ENCODE data around the gene CCDC127.
"Not testable (repeated sequence)": the region's sequence is repeated elsewhere in the genome, so short reads cannot be mapped to it uniquely, and the experiment has no call there.

Gene CCDC127

DNA sequence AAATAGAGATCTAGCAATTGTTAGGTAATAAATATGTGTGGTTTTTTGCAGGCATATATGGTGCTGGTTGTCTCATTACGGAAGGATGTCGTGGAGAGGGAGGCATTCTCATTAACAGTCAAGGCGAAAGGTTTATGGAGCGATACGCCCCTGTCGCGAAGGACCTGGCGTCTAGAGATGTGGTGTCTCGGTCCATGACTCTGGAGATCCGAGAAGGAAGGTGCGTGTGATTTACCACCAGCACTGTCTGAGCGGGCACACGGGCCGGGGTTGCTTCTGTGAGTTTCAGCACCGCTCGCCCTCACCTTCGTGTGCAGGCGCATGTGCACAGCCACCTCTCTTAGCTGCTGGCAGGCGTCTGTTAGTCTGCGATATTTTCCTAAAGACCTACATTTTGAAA is 15.5 kb upstream of the CCDC127 start:
- DNase-seq (ENCODE audit: low read depth in 2 of 2) = not testable (repeated sequence)

DNA sequence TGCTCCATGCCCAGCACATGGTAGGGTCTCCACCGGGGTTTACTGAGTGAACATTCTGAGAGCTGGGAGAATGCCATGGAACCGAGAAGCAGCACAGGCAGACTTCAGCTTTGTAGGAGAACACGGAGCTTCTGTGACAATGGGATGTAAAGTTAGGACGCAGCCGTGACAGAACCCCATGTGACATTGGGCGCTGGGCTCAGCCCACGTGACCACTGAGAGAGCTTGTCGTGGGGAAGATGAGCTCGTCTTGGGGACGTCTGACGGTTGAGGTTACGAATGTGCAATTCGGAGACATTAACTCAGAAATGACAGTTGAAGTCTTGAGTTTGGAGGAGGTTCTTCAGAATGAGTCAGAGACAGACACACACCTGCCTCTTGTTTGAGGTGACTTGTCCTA is 13.7 kb upstream of the CCDC127 start:
- DNase-seq (ENCODE audit: low read depth in 2 of 2) = no peak

- DNase-seq (ENCODE audit: low read depth in 2 of 2) = no peak
Observed at GRCh38 chr5:230711-231110, 12.8 kb upstream of the CCDC127 start.

DNA sequence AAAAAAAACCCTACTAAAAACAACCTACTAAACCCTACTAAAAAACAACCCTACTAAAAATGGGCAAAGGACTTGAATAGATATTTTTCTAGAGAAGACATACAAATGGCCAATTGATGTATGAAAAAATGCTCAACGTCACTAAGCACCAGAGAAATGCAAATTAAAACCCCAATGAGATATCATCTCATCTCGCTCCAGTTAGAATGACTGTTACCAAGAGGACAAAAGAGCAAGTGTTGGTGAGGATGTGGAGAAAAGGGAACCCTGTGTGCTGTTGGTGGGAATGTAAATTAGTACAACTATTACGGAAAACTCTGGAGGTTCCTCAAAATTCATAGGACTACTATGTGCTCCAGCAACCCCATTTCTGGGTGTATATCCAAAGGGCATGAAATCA is 10.9 kb upstream of the CCDC127 start:
- no peak for DNase-seq (ENCODE audit: low read depth in 2 of 2)

GRCh38 chr5:227375-227774 is 9.4 kb upstream of the CCDC127 start:
- DNase-seq (ENCODE audit: low read depth in 2 of 2) = not testable (repeated sequence)

DNA sequence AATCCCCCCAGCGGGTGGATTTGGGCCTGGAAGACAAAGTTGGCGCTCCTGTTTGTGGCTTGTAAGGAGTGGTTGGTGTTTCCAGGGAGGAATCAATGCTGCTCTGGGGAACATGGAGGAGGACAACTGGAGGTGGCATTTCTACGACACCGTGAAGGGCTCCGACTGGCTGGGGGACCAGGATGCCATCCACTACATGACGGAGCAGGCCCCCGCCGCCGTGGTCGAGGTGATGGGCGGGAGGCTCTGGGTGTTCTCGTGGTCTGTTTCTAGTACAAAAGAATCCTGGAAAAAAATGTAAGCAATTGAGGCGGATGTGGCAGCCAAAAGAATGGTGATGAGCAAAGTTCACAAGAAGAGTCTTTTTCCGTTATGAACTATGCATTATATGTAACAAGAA is 7.4 kb upstream of the CCDC127 start:
- no peak for DNase-seq (ENCODE audit: low read depth in 2 of 2)

DNA sequence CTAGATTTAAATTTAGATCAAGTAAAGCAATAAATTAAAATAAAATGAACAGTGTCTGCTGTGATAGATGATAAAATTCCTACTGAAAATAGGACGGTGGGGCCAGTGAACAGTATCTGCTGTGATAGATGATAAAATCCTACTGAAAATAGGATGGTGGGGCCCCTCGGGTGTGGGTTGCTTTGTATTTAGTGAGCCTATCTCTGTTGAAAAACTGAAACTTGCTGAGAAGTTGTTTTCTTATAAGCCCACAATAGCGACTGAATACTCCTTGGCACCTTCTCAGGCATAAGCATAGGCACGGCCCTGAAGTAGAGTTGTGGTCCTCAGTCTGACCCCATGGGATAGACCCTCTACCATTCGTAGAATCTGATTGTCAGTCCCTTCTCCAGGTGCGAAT is 5.8 kb upstream of the CCDC127 start:
- DNase-seq (ENCODE audit: low read depth in 2 of 2) = no peak

DNA sequence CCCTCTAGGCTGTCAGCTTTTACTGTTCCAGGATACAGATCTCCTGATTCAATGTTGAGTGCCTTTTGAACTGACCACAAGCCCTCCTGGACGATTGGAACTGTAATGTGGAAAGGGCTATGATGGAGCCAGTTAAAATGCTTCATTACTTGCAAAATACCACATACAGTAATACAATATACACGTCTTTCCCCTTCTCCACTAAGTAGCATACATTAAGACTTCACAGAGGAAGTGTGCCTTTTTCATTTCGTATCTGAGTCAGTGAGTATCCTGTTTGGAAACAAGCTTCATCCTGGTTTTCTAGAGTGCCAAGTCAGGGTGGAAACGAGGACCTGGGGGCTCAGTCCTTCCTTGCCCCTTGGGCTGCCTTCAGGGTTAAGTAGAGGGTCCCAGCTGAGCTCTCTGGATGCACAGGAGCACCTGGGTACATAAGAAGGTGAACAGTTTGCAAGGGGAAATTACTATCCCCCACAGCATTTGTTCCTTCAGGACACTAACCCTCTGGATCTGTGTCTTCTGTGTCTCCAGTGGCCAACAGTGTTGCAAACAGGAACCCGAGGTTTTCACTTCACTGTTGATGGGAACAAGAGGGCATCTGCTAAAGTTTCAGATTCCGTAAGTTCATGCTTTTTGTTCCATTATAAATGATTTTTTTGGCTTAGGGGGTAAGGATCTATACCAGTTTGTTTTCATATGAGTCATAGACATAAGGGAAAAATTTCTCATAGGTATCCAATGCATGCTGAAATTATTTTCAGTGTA is 5.2 kb upstream of the CCDC127 start:
- not testable (repeated sequence) for DNase-seq (ENCODE audit: low read depth in 2 of 2)

DNA sequence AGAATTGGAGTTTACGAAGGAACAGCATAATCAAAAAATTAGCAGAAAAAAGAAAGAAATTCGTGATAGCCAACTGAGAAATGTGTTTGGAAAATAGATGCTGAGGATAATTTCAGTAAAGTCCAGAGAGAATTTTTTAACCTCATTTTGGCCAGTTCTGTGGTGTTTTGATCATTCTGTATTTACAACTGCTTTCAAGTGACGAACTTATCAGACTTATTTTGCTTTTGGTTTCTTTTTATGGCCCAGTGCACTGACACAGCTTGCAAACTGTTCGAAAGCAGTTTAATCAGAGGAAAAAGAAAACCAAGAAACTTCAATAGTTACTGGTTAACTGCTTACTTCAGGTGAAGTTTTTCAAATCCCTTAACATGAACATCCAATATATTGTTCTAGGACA is 2.0 kb upstream of the CCDC127 start:
- DNase-seq (ENCODE audit: low read depth in 2 of 2) = no peak

GRCh38 chr5:219460-219863 is 1.5 kb upstream of the CCDC127 start:
- DNase-seq (ENCODE audit: low read depth in 2 of 2) = no peak

DNA sequence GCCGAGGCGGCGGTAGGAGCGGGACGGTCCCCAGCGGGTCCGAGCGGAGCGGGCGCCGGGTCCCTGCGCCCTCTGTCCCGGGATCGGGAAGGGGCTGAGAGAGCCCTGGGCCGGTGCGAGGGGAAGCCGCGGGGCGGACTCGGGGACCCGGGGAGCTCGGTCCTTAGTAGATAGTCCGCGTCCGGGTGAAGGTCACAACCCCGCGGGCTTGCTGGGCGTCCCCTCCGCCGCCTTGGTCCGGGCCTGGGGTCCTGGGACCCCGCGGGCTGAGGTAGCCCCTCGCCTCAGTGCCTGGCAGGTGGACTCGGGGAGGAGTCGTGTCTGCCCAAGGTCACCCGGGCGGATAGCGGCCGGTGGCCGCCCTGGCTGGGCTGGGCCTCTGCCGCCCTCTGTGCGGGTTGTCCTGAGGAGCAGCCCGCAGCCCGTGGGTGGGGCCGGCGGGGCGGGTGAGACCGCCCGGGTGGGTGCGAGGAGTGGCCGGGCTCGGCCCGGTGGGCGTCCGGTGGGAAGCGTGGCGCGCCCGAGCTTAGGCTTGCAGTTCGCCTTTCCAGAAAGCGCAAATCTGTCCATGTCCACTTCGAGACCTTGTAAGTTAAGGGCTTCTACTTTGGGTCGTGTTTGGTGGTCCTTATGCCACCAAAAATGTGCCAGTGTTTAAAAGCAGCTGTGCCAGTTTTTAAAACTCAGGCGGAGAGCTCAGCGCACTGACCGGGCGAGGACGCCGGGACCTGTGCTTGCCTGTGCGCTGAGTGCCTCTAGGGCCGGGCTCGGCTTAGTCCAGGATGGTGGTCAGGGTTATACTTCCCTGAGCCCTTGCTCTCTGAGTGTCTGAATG is 721 bp upstream of the CCDC127 start:
- peak in 1 of 2 donors; percentile 13 for DNase-seq (ENCODE audit: low read depth in 2 of 2)

GRCh38 chr5:216076-216475 is 1.9 kb downstream of the CCDC127 start:
- DNase-seq (ENCODE audit: low read depth in 2 of 2) = not testable (repeated sequence)

DNA sequence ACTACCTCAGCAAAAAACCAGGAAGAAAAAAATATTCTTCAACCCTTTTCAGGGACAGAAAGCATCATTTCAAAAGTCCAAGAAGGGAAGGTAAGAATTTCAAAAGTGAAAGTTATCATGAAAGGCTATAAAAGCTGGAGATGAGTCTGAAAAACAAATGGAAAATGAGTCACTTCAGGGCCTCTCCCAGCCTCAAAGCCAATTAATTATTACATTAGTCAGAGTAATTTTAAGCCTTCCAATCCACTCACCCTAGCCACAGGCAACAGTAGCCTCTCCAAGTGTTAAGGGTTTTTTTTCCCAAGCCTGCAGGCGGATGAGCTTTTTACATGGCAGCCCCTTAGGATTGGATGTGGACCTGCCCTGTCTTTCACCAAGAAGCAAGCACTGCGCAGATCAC is 2.7 kb downstream of the CCDC127 start:
- DNase-seq (ENCODE audit: low read depth in 2 of 2) = not testable (repeated sequence)

- DNase-seq (ENCODE audit: low read depth in 2 of 2) = no peak
Observed at GRCh38 chr5:213803-214395, 4.1 kb downstream of the CCDC127 start.

- no peak for DNase-seq (ENCODE audit: low read depth in 2 of 2)
Observed at GRCh38 chr5:208449-209114, 9.4 kb downstream of the CCDC127 start.

- no peak for DNase-seq (ENCODE audit: low read depth in 2 of 2)
Observed at GRCh38 chr5:207599-207998, 10.4 kb downstream of the CCDC127 start.

- DNase-seq (ENCODE audit: low read depth in 2 of 2) = no peak
Observed at GRCh38 chr5:206927-207536, 10.9 kb downstream of the CCDC127 start.

DNA sequence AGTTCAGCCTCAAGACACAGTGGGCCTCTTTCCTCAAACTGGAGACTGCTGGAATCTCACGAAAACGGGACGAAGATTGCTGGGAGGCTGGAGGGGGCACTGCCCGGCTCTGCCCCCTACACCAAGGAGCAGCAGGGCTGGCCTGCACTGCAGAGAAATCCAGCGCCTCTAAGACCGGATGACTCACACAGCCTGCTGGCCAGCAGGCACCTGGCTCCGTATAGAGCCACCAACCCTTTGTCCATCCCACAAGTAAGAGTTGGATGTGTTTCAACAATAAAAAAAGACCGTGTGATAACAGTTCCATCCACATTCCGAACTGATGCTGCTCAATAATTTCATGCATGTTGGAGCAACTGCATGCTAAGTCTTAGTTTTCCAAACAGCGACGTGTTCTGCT is 11.5 kb downstream of the CCDC127 start:
- no peak for DNase-seq (ENCODE audit: low read depth in 2 of 2)

GRCh38 chr5:204966-205670 is 12.8 kb downstream of the CCDC127 start:
- DNase-seq (ENCODE audit: low read depth in 2 of 2) = no peak

- no peak for DNase-seq (ENCODE audit: low read depth in 2 of 2)
Observed at GRCh38 chr5:204462-204861, 13.5 kb downstream of the CCDC127 start.

- no peak for DNase-seq (ENCODE audit: low read depth in 2 of 2)
Observed at GRCh38 chr5:204001-204400, 14.0 kb downstream of the CCDC127 start.
